IMR-90 (cell line): ENCODE results near the gene WEE2. TPM values are rescaled to one million over a fixed set of nuclear protein-coding genes. Genes with fewer than 3 reads are reported as not detected.

ENCODE experiments used
- ATAC-seq: fragments of 200-7000 bp; cut with Tn5 transposase; 2 replicates; pipeline ENCODE4 v1.9.1; 2020; ENCODE audit warnings: low read depth, mild to moderate bottlenecking, moderate library complexity
- BruUV-seq: library from RNA; stranded (reverse); fragments of 400-500 nt; replicated peaks from 2 replicates; lab custom pipeline; 2021; lab: Mats Ljungman, UMichigan
- CTCF ChIA-PET: fragments of 300-600 bp; formaldehyde crosslinking; extraction: SDS; loops from one replicate; lab custom pipeline; 2021; ENCODE audit warnings: antibody characterized with exemption; lab: Yijun Ruan, JAX
- POLR2A ChIA-PET: fragments of 300-600 bp; sonication (Branson Sonifier 250); formaldehyde crosslinking; loops from one replicate; lab custom pipeline; 2022; ENCODE audit warnings: antibody characterized with exemption; ENCODE audit not compliant: unreplicated experiment; lab: Charles Lee
- DNase-seq: peaks from one replicate; pipeline ENCODE4 v3.0.0; 2013
- H2AFZ ChIP-seq: replicated peaks from 2 replicates; pipeline ENCODE3; 2013; ENCODE audit warnings: low read length, mild to moderate bottlenecking; ENCODE audit not compliant: poor library complexity
- H2AK5ac ChIP-seq: 2 replicates; pipeline ENCODE4 v1.6.1; 2013; ENCODE audit warnings: low read depth, low read length, inconsistent platforms
- H2AK9ac ChIP-seq: replicated peaks from 2 replicates; pipeline ENCODE3; 2013; ENCODE audit warnings: mild to moderate bottlenecking, low read depth, low read length, moderate library complexity; ENCODE audit not compliant: poor library complexity
- H2BK120ac ChIP-seq: 2 replicates; pipeline ENCODE4 v1.6.1; 2013; ENCODE audit warnings: low read depth, low read length, inconsistent platforms
- H2BK15ac ChIP-seq: 3 replicates; pipeline ENCODE4 v1.6.1; 2013; ENCODE audit warnings: low read depth, low read length, inconsistent platforms
- H2BK20ac ChIP-seq: 2 replicates; pipeline ENCODE4 v1.6.1; 2013; ENCODE audit warnings: low read depth, mild to moderate bottlenecking, inconsistent platforms, low read length, moderate library complexity
- H2BK5ac ChIP-seq: 2 replicates; pipeline ENCODE4 v1.6.1; 2013; ENCODE audit warnings: mild to moderate bottlenecking, low read depth, low read length, inconsistent platforms; ENCODE audit not compliant: poor library complexity, severe bottlenecking
- H3K14ac ChIP-seq: replicated peaks from 2 replicates; pipeline ENCODE4 v1.6.1; 2013; ENCODE audit warnings: low read depth, low read length, inconsistent platforms
- H3K18ac ChIP-seq: 2 replicates; pipeline ENCODE4 v1.6.1; 2013; ENCODE audit warnings: low read depth, low read length, control low read depth
- H3K23ac ChIP-seq: 2 replicates; pipeline ENCODE4 v1.6.1; 2013; ENCODE audit warnings: low read depth, low read length, inconsistent platforms
- H3K27ac ChIP-seq: 2 replicates; pipeline ENCODE4 v1.5.1; 2013; ENCODE audit warnings: mild to moderate bottlenecking, control low read depth, low read length; ENCODE audit not compliant: insufficient read depth
- H3K27me3 ChIP-seq: 2 replicates; pipeline ENCODE4 v1.6.1; 2013; ENCODE audit warnings: low read length; ENCODE audit not compliant: control insufficient read depth, insufficient read depth
- H3K36me3 ChIP-seq: 2 replicates; pipeline ENCODE4 v1.6.1; 2013; ENCODE audit warnings: low read length, mixed read lengths; ENCODE audit not compliant: control insufficient read depth, insufficient read depth
- H3K4ac ChIP-seq: 2 replicates; pipeline ENCODE4 v1.6.1; 2013; ENCODE audit warnings: low read depth, low read length, inconsistent platforms
- H3K4me1 ChIP-seq: 2 replicates; pipeline ENCODE4 v1.6.1; 2013; ENCODE audit warnings: low read length, mixed read lengths; ENCODE audit not compliant: control insufficient read depth, insufficient read depth
- H3K4me2 ChIP-seq: 2 replicates; pipeline ENCODE4 v1.6.1; 2013; ENCODE audit warnings: low read depth, mild to moderate bottlenecking, control low read depth, low read length, moderate library complexity
- H3K4me3 ChIP-seq: 2 replicates; pipeline ENCODE4 v1.5.1; 2013; ENCODE audit warnings: low read depth, mild to moderate bottlenecking, control low read depth, low read length, moderate library complexity; ENCODE audit not compliant: insufficient read depth
- H3K56ac ChIP-seq: 2 replicates; pipeline ENCODE4 v1.6.1; 2013; ENCODE audit warnings: low read length, inconsistent platforms; ENCODE audit not compliant: insufficient read depth; ENCODE audit errors: extremely low read depth
- H3K79me1 ChIP-seq, 2 experiments: 2 replicates each; pipeline ENCODE4 v1.6.1; 2013; ENCODE audit warnings: low read length in 2 of 2, inconsistent platforms in 1 of 2, low read depth in 1 of 2
- H3K9ac ChIP-seq: 2 replicates; pipeline ENCODE4 v1.6.1; 2013; ENCODE audit warnings: low read depth, low read length, control low read depth
- H3K9me1 ChIP-seq: 2 replicates; pipeline ENCODE4 v1.6.1; 2013; ENCODE audit warnings: low read length, inconsistent platforms; ENCODE audit not compliant: insufficient read depth
- H3K9me3 ChIP-seq: 2 replicates; pipeline ENCODE4 v1.6.1; 2013; ENCODE audit warnings: low read length; ENCODE audit not compliant: control insufficient read depth, insufficient read depth
- H4K20me1 ChIP-seq: 2 replicates; pipeline ENCODE4 v1.6.1; 2013; ENCODE audit warnings: low read length, inconsistent platforms; ENCODE audit not compliant: insufficient read depth
- H4K5ac ChIP-seq: 2 replicates; pipeline ENCODE4 v1.6.1; 2013; ENCODE audit warnings: mild to moderate bottlenecking, low read depth, low read length, control low read depth
- H4K8ac ChIP-seq, 2 experiments: 2 replicates each; pipeline ENCODE4 v1.6.1; 2013; ENCODE audit warnings: low read depth in 2 of 2, low read length in 2 of 2, control low read depth in 1 of 2, inconsistent platforms in 1 of 2
- H4K91ac ChIP-seq: 2 replicates; pipeline ENCODE4 v1.6.1; 2013; ENCODE audit warnings: low read depth, low read length, inconsistent platforms; ENCODE audit not compliant: insufficient read depth
- BHLHE40 ChIP-seq: fragments of 150-350 bp; IDR thresholded peaks from 2 replicates; pipeline ENCODE4 v1.6.1; 2016; ENCODE audit warnings: mild to moderate bottlenecking, low read depth, low read length
- CEBPB ChIP-seq: IDR thresholded peaks from 2 replicates; pipeline ENCODE4 v1.6.1; 2012; ENCODE audit warnings: low read depth, low read length, improper control_type of control experiment
- CHD1 ChIP-seq: IDR thresholded peaks from 2 replicates; pipeline ENCODE4 v1.6.1; 2012; ENCODE audit warnings: low read depth, low read length, improper control_type of control experiment
- CTCF ChIP-seq: conservative IDR thresholded peaks from 2 replicates; pipeline ENCODE4 v1.5.1; 2012; ENCODE audit warnings: mild to moderate bottlenecking, low read depth, low read length, improper control_type of control experiment
- ELK1 ChIP-seq: fragments of 150-350 bp; IDR thresholded peaks from 2 replicates; pipeline ENCODE4 v1.6.1; 2016; ENCODE audit warnings: low read depth, mild to moderate bottlenecking, low read length, moderate library complexity, borderline replicate concordance
- FOS ChIP-seq: fragments of 150-350 bp; IDR thresholded peaks from 2 replicates; pipeline ENCODE4 v1.6.1; 2016; ENCODE audit warnings: low read depth, low read length
- MAFK ChIP-seq: IDR thresholded peaks from 2 replicates; pipeline ENCODE4 v1.6.1; 2012; ENCODE audit warnings: low read depth, low read length, improper control_type of control experiment
- MAZ ChIP-seq: IDR thresholded peaks from 2 replicates; pipeline ENCODE4 v1.6.1; 2012; ENCODE audit warnings: low read depth, mild to moderate bottlenecking, low read length, improper control_type of control experiment, moderate library complexity, borderline replicate concordance
- MXI1 ChIP-seq: IDR thresholded peaks from 2 replicates; pipeline ENCODE4 v1.6.1; 2012; ENCODE audit warnings: low read depth, mild to moderate bottlenecking, low read length, moderate library complexity, borderline replicate concordance
- NFE2L2 ChIP-seq: fragments of 150-350 bp; IDR thresholded peaks from 2 replicates; pipeline ENCODE4 v1.6.1; 2016; ENCODE audit warnings: low read depth, mild to moderate bottlenecking, low read length
- POLR2A ChIP-seq: IDR thresholded peaks from 2 replicates; pipeline ENCODE4 v1.6.1; 2012; ENCODE audit warnings: mild to moderate bottlenecking, low read depth, low read length
- RAD21 ChIP-seq: IDR thresholded peaks from 2 replicates; pipeline ENCODE4 v1.6.1; 2012; ENCODE audit warnings: low read length, improper control_type of control experiment
- RCOR1 ChIP-seq: IDR thresholded peaks from 2 replicates; pipeline ENCODE4 v1.6.1; 2012; ENCODE audit warnings: mild to moderate bottlenecking, low read length, improper control_type of control experiment; ENCODE audit not compliant: insufficient replicate concordance
- RFX5 ChIP-seq: IDR thresholded peaks from 2 replicates; pipeline ENCODE4 v1.8.0; 2012; ENCODE audit warnings: low read depth, mild to moderate bottlenecking, low read length, moderate library complexity
- SMC3 ChIP-seq: fragments of 150-350 bp; IDR thresholded peaks from 2 replicates; pipeline ENCODE4 v1.6.1; 2016; ENCODE audit warnings: low read depth, mild to moderate bottlenecking, antibody characterized with exemption, low read length, moderate library complexity
- USF2 ChIP-seq: fragments of 150-350 bp; IDR thresholded peaks from 2 replicates; pipeline ENCODE4 v1.6.1; 2017; ENCODE audit warnings: mild to moderate bottlenecking, antibody characterized with exemption, low read length, low read depth
- WGBS, 2 experiments: methylation state at CpG; one replicate each; pipeline versions ENCODE4 v1.1.5 to v1.1.7; 2013; ENCODE audit warnings: missing lambda C conversion rate in 2 of 2; ENCODE audit not compliant: insufficient read length in 1 of 2; ENCODE audit errors: extremely low coverage in 2 of 2; 5-methylcytosine and 5-hydroxymethylcytosine counted together
- dilution Hi-C: fragments of 300-500 bp; cut with HindIII; formaldehyde crosslinking; loops from one replicate; pipeline ENCODE4 v1.14.3; 2018; ENCODE audit warnings: low sequenced_read_pairs; ENCODE audit not compliant: unreplicated experiment
- in situ Hi-C: fragments of 300-500 bp; cut with MboI; formaldehyde crosslinking; loops from 3 replicates; pipeline ENCODE4 v1.14.3; 2019; ENCODE audit warnings: low sequenced_read_pairs, inconsistent platforms, mixed read lengths
- intact Hi-C: fragments of 100-400 bp; cut with micrococcal nuclease; formaldehyde crosslinking; loops from 2 replicates; pipeline ENCODE4 v1.10.0; 2022
- polyA plus RNA-seq, 3 experiments: library from polyadenylated mRNA; depleted of rRNA; stranded (reverse); fragments of >200 nt; gene quantifications; 2 replicates each; pipeline ENCODE4 v1.2.3, GENCODE V29; 2012; ENCODE audit warnings: low replicate concordance in 1 of 3
- total RNA-seq: library from RNA; depleted of rRNA; stranded (reverse); fragments of >200 nt; gene quantifications from 2 replicates; pipeline ENCODE4 v1.2.3, GENCODE V29; 2012

The WEE2 gene
- total and polyA plus RNA-seq, 2 of the 4 experiments (the other 2 are of a cell fraction): not detected

- BruUV-seq: no TSS peak
- Histone ChIP-seq H2BK120ac (no peak overlapping the region), H3K23ac (no peak overlapping the region), H3K79me1 (no peaks in the 10 kb centered on the region), H3K56ac (no peak overlapping the region), H3K4me1 (no peaks in the 10 kb centered on the region), H2BK15ac (no peak overlapping the region), H2AFZ (no peak overlapping the region), H3K4me3 (no peak overlapping the region), H3K9ac (no peak overlapping the region), H3K36me3 (peaks cover 51% of the 10 kb centered on the region), H3K27ac (no peak overlapping the region), H4K5ac (no peak overlapping the region), H3K18ac (no peak overlapping the region), H2BK5ac (no peak overlapping the region), H2BK20ac (no peak overlapping the region), H3K9me1 (no peaks in the 10 kb centered on the region), H3K14ac (no peak overlapping the region), H3K4ac (no peak overlapping the region), H3K9me3 (peaks cover 15% of the 10 kb centered on the region), H4K91ac (no peak overlapping the region), H2AK9ac (no peak overlapping the region), H3K4me2 (no peak overlapping the region), H2AK5ac (no peak overlapping the region), H4K8ac (no peak overlapping the region), H3K27me3 (no peaks in the 10 kb centered on the region), H4K20me1 (no peaks in the 10 kb centered on the region)
- intact Hi-C loops: no loop called here
- TF ChIP-seq RAD21 (no peak), FOS (no peak), MAFK (no peak), BHLHE40 (no peak), NFE2L2 (no peak), MAZ (no peak), ELK1 (no peak), RCOR1 (no peak), RFX5 (no peak), CEBPB (no peak), SMC3 (no peak), MXI1 (no peak), CHD1 (no peak), POLR2A (no peak), USF2 (no peak), CTCF (no peak)
- DNase-seq: no peak
- ChIA-PET POLR2A (interaction anchor here (0.6 kb wide), 1 partner anchor 12 kb away, joined by 4 read pairs; no protein-coding TSS in a partner anchor), CTCF (no interaction called here)
- WGBS, 2 experiments: no CpG with 5 or more reads among the region's 2 CpGs
- ATAC-seq: no peak
- in situ Hi-C loops: no loop called here
- dilution Hi-C loops: no loop called here
Observed at GRCh38 chr7:141748396-141748795, 40.2 kb downstream of the WEE2 start.
